Measurements from ENCODE around the gene ADM5. TPM values are rescaled to one million over a fixed set of nuclear protein-coding genes. Genes with fewer than 3 reads are reported as not detected.
A peak's percentile ranks its signal among the peaks of the same experiment; 100 is the strongest.

The ADM5 gene
- polyA plus RNA-seq, 3 donors, result 1.2 TPM; not detected in 2

DNA sequence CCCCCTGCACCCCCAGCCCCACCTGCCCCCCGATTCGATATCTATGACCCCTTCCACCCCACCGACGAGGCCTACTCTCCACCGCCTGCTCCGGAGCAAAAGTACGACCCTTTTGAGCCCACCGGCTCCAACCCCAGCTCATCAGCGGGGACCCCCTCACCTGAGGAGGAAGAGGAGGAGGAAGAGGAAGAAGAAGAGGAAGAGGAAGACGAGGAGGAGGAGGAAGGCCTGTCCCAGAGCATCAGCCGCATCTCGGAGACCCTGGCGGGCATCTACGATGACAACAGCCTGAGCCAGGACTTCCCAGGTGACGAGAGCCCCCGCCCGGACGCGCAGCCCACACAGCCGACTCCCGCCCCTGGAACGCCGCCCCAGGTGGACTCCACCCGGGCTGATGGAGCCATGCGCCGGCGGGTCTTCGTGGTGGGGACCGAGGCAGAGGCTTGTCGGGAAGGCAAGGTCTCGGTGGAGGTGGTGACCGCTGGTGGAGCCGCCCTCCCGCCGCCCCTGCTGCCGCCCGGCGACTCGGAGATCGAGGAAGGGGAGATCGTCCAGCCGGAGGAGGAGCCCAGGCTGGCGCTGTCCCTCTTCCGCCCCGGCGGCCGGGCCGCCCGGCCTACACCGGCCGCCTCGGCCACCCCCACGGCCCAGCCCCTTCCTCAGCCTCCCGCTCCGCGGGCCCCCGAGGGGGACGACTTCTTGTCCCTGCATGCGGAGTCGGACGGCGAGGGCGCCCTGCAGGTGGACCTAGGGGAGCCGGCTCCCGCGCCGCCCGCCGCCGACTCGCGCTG lies 38.2 kb upstream of the ADM5 start:
- DNase-seq, result no peak
- H3K4me1 Mint-ChIP-seq, result no peaks in the 10 kb centered on the region
- Histone ChIP-seq H3K4me1 (ENCODE audit: control insufficient read depth in 1 of 2, insufficient read depth in 2 of 2, low read length in 2 of 2) (no peaks in the 10 kb centered on the region), H3K27ac (ENCODE audit: low read depth in 1 of 2, low read length in 2 of 2) (no peak overlapping the region), H3K79me2 (ENCODE audit: insufficient read depth, low read length) (peaks cover 12% of the 10 kb centered on the region), H2AFZ (ENCODE audit: insufficient read depth, low read depth, low read length, poor library complexity, severe bottlenecking) (no peak overlapping the region), H3K9me3 (replicated peaks in 1 of 2; ENCODE audit: control insufficient read depth in 1 of 2, insufficient read depth in 1 of 2, low read length in 2 of 2) (no peaks in the 10 kb centered on the region), H3K9ac (ENCODE audit: insufficient read depth, low read length, poor library complexity, severe bottlenecking) (no peak overlapping the region), H3K4me3 (replicated peaks in 1 of 3; ENCODE audit: low read depth in 2 of 3, low read length in 3 of 3) (no peak overlapping the region), H3K36me3 (replicated peaks in 1 of 2; ENCODE audit: control insufficient read depth in 1 of 2, insufficient read depth in 2 of 2, low read length in 2 of 2) (peaks cover 79 to 91% of the 10 kb centered on the region in 2 donors), H3K4me2 (replicated peaks; ENCODE audit: extremely low read depth, low read length, poor library complexity, severe bottlenecking) (no peak overlapping the region), H3K27me3 (ENCODE audit: control insufficient read depth in 2 of 2, insufficient read depth in 2 of 2, low read length in 2 of 2) (no peaks in the 10 kb centered on the region), H4K20me1 (ENCODE audit: insufficient read depth, low read length) (peaks cover 53% of the 10 kb centered on the region)
- H3K27ac Mint-ChIP-seq, result peak overlapping the region in 1 of 7 donors; percentile 51
- 97% methylated on average over 52 of the region's 72 CpGs for WGBS (ENCODE audit: insufficient coverage)
- peaks cover 64 to 86% of the 10 kb centered on the region in 2 donors for H3K36me3 Mint-ChIP-seq
- H3K9me3 Mint-ChIP-seq, result peaks cover 0 to 4% (median 0%) of the 10 kb centered on the region in 7 donors
- TF ChIP-seq, protein P1, sequence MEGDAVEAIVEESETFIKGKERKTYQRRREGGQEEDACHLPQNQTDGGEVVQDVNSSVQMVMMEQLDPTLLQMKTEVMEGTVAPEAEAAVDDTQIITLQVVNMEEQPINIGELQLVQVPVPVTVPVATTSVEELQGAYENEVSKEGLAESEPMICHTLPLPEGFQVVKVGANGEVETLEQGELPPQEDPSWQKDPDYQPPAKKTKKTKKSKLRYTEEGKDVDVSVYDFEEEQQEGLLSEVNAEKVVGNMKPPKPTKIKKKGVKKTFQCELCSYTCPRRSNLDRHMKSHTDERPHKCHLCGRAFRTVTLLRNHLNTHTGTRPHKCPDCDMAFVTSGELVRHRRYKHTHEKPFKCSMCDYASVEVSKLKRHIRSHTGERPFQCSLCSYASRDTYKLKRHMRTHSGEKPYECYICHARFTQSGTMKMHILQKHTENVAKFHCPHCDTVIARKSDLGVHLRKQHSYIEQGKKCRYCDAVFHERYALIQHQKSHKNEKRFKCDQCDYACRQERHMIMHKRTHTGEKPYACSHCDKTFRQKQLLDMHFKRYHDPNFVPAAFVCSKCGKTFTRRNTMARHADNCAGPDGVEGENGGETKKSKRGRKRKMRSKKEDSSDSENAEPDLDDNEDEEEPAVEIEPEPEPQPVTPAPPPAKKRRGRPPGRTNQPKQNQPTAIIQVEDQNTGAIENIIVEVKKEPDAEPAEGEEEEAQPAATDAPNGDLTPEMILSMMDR (IDR thresholded peaks at IDR 0.05), result no peak
- intact Hi-C loops (cut with micrococcal nuclease), result no loop called here
- no peak overlapping the region for H3K4me3 Mint-ChIP-seq
- peaks cover 0 to 2% (median 1%) of the 10 kb centered on the region in 3 donors for H3K27me3 Mint-ChIP-seq (ENCODE audit: low read depth in 3 of 3)

DNA sequence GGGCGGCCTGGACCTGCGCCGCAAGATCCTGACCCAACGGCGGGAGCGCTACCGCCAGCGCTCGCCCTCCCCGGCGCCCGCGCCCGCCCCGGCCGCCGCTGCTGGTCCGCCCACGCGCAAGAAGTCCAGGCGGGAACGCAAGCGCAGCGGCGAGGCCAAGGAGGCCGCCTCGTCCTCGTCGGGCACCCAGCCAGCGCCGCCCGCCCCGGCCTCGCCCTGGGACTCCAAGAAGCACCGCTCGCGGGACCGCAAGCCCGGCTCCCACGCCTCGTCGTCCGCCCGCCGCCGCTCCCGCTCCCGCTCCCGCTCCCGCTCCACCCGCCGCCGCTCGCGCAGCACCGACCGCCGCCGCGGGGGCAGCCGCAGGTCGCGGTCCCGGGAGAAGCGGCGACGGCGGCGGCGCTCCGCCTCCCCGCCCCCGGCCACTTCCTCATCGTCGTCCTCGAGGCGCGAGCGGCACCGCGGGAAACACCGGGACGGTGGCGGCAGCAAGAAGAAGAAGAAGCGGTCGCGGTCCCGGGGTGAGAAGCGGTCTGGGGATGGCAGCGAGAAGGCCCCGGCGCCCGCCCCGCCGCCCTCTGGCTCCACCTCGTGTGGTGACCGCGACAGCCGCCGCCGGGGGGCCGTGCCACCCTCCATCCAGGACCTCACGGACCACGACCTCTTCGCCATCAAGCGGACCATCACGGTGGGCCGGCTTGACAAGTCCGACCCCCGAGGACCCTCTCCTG lies 37.4 kb upstream of the ADM5 start:
- Mint-ChIP-seq H3K27ac (no peak overlapping the region), H3K9me3 (peaks cover 0 to 4% (median 0%) of the 10 kb centered on the region in 7 donors), H3K27me3 (ENCODE audit: low read depth in 3 of 3) (peaks cover 0 to 3% (median 2%) of the 10 kb centered on the region in 3 donors), H3K4me3 (no peak overlapping the region), H3K36me3 (peaks cover 64 to 86% of the 10 kb centered on the region in 2 donors), H3K4me1 (no peaks in the 10 kb centered on the region)
- H3K4me3 ChIP-seq (replicated peaks in 1 of 3; ENCODE audit: low read depth in 2 of 3, low read length in 3 of 3), result no peak overlapping the region
- no peak overlapping the region for H3K27ac ChIP-seq (ENCODE audit: low read depth in 1 of 2, low read length in 2 of 2)
- H4K20me1 ChIP-seq (ENCODE audit: insufficient read depth, low read length), result peaks cover 45% of the 10 kb centered on the region
- no peaks in the 10 kb centered on the region for H3K4me1 ChIP-seq (ENCODE audit: control insufficient read depth in 1 of 2, insufficient read depth in 2 of 2, low read length in 2 of 2)
- H3K27me3 ChIP-seq (ENCODE audit: control insufficient read depth in 2 of 2, insufficient read depth in 2 of 2, low read length in 2 of 2), result no peaks in the 10 kb centered on the region
- intact Hi-C loops (cut with micrococcal nuclease), result no loop called here
- TF ChIP-seq, protein P1 (IDR thresholded peaks at IDR 0.05), result no peak
- WGBS (ENCODE audit: insufficient coverage), result 97% methylated on average over 80 of the region's 110 CpGs
- H3K9ac ChIP-seq (ENCODE audit: insufficient read depth, low read length, poor library complexity, severe bottlenecking), result no peak overlapping the region
- peaks cover 8% of the 10 kb centered on the region for H3K79me2 ChIP-seq (ENCODE audit: insufficient read depth, low read length)
- H3K4me2 ChIP-seq (replicated peaks; ENCODE audit: extremely low read depth, low read length, poor library complexity, severe bottlenecking), result no peak overlapping the region
- no peaks in the 10 kb centered on the region for H3K9me3 ChIP-seq (replicated peaks in 1 of 2; ENCODE audit: control insufficient read depth in 1 of 2, insufficient read depth in 1 of 2, low read length in 2 of 2)
- H3K36me3 ChIP-seq (replicated peaks in 1 of 2; ENCODE audit: control insufficient read depth in 1 of 2, insufficient read depth in 2 of 2, low read length in 2 of 2), result peaks cover 79 to 91% of the 10 kb centered on the region in 2 donors
- H2AFZ ChIP-seq (ENCODE audit: insufficient read depth, low read depth, low read length, poor library complexity, severe bottlenecking), result no peak overlapping the region
- DNase-seq, result no peak

All from CD14-positive monocyte (primary cell).